AG10803 (cell line): Measurements from ENCODE around the gene TTC28.

Experiments
- DNase-seq: peaks from one replicate; pipeline ENCODE4 v3.0.0; 2010; ENCODE audit warnings: low read depth
- H3K4me3 ChIP-seq: 2 replicates; pipeline ENCODE4 v1.5.1; 2011; ENCODE audit warnings: mild to moderate bottlenecking, low read length, control low read depth
- CTCF ChIP-seq: conservative IDR thresholded peaks from 2 replicates; pipeline ENCODE4 v1.5.1; 2011; ENCODE audit warnings: mild to moderate bottlenecking, low read length, control low read depth, inconsistent platforms

The TTC28 gene

GRCh38 chr22:27935897-27936296 is 743.7 kb downstream of the TTC28 start:
- DNase-seq = no peak
- H3K4me3 ChIP-seq = no peak overlapping the region
- no peak for TF ChIP-seq CTCF

GRCh38 chr22:27934069-27934468 is 745.6 kb downstream of the TTC28 start:
- no peak for DNase-seq
- no peak for TF ChIP-seq CTCF
- H3K4me3 ChIP-seq = no peak overlapping the region

GRCh38 chr22:27933186-27933983 is 746.3 kb downstream of the TTC28 start:
- no peak overlapping the region for H3K4me3 ChIP-seq
- DNase-seq = no peak
- no peak for TF ChIP-seq CTCF

- TF ChIP-seq CTCF = no peak
- peak; percentile 27 for DNase-seq
- no peak overlapping the region for H3K4me3 ChIP-seq
These were observed 749.1 kb downstream of the TTC28 start for GRCh38 chr22:27930331-27931060.
